Measurements from ENCODE around the gene DSCAM. TPM values are rescaled to one million over a fixed set of nuclear protein-coding genes. Genes with fewer than 3 reads are reported as not detected.

Gene DSCAM
- total and polyA plus RNA-seq, 4 donors, result 8.2 to 27.7 (median 15.2) TPM

DNA sequence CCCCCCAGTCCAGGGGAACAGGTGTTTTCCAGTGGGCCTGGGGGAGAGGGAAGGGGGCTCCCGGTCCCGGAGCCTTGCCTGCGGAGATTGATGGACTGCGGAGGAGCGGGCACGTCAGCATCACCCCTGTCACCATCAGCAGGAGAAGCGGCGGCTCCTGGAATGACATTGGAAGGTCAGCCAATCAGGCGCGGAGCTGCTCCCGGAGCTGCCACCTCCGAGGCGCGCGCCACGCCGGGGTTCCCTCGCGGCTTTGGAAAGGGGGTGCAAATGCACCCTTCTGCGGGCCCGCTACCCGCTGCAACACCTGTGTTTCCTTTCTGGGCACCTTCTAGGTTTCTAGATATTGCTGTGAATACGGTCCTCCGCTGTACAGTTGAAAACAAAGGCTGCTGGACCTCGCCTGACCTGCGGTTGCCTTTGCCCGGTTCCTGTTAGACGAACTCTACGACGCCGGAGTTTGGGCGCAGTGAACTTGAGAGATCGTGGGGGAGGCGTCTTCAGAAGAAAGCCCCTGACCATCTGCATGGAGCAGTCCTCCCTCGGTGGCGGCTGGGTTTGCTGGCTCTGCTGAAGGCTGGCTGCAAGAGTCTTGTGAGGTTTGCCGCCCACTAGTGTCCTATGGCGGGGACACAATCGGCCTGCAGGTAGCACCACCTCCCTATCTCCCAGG is 5.3 kb downstream of the DSCAM start:
- no peaks in the 10 kb centered on the region for H3K9me3 ChIP-seq (ENCODE audit: control insufficient read depth, insufficient read depth, low read length)
- peak in 5 of 6 donors; percentile 57 to 97 (median 78) for DNase-seq (ENCODE audit: low read depth in 4 of 6, low spot score in 6 of 6)
- no peaks in the 10 kb centered on the region for H3K36me3 ChIP-seq (ENCODE audit: control insufficient read depth, insufficient read depth, low read length)
- peaks cover 17% of the 10 kb centered on the region for H3K4me1 ChIP-seq (ENCODE audit: control insufficient read depth, insufficient read depth, low read length)
- peak overlapping the region; percentile 19 for H3K27ac ChIP-seq (ENCODE audit: low read depth, low read length)
- under 1% methylated on average over 39 of the region's 39 CpGs for WGBS (ENCODE audit: insufficient coverage)
- peaks cover 14% of the 10 kb centered on the region for H3K27me3 ChIP-seq (ENCODE audit: control insufficient read depth, insufficient read depth, low read length)
- H3K4me3 ChIP-seq (ENCODE audit: low read depth, low read length), result peak overlapping the region; percentile 57

GRCh38 chr21:40840401-40841125 is 6.4 kb downstream of the DSCAM start:
- H3K27ac ChIP-seq (ENCODE audit: low read depth, low read length), result no peak overlapping the region
- DNase-seq (ENCODE audit: low read depth in 4 of 6, low spot score in 6 of 6), result peak in 2 of 6 donors; percentile 30 to 72
- peaks cover 10% of the 10 kb centered on the region for H3K27me3 ChIP-seq (ENCODE audit: control insufficient read depth, insufficient read depth, low read length)
- H3K9me3 ChIP-seq (ENCODE audit: control insufficient read depth, insufficient read depth, low read length), result no peaks in the 10 kb centered on the region
- H3K36me3 ChIP-seq (ENCODE audit: control insufficient read depth, insufficient read depth, low read length), result no peaks in the 10 kb centered on the region
- 64% methylated on average over 10 of the region's 15 CpGs for WGBS (ENCODE audit: insufficient coverage)
- H3K4me3 ChIP-seq (ENCODE audit: low read depth, low read length), result no peak overlapping the region
- peaks cover 17% of the 10 kb centered on the region for H3K4me1 ChIP-seq (ENCODE audit: control insufficient read depth, insufficient read depth, low read length)

DNA sequence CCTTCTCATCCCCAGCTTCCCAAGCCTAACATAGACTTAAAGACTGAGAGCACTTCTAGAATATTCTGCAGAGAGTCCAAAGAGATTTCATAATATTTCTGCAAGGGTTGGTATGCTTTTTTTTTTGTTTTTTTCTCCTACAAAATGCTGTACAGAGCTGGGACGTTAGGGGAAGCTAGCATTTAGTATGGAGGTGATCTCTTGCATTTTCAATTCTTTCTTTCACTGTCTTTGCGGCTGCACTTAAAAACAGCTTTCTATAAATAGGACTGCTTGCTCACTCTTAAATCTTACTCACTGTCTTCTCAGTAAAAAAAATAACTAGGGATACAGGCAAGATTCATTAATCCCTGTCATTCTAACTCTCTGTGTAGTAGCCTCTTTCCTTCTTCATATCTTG is 7.4 kb downstream of the DSCAM start:
- no CpG with 5 or more reads among the region's 2 CpGs for WGBS (ENCODE audit: insufficient coverage)
- peak in 2 of 6 donors; percentile 26 to 56 for DNase-seq (ENCODE audit: low read depth in 4 of 6, low spot score in 6 of 6)
- Histone ChIP-seq H3K4me3 (ENCODE audit: low read depth, low read length) (no peak overlapping the region), H3K4me1 (ENCODE audit: control insufficient read depth, insufficient read depth, low read length) (peaks cover 17% of the 10 kb centered on the region), H3K9me3 (ENCODE audit: control insufficient read depth, insufficient read depth, low read length) (no peaks in the 10 kb centered on the region), H3K27me3 (ENCODE audit: control insufficient read depth, insufficient read depth, low read length) (peaks cover 6% of the 10 kb centered on the region), H3K27ac (ENCODE audit: low read depth, low read length) (no peak overlapping the region), H3K36me3 (ENCODE audit: control insufficient read depth, insufficient read depth, low read length) (no peaks in the 10 kb centered on the region)

DNA sequence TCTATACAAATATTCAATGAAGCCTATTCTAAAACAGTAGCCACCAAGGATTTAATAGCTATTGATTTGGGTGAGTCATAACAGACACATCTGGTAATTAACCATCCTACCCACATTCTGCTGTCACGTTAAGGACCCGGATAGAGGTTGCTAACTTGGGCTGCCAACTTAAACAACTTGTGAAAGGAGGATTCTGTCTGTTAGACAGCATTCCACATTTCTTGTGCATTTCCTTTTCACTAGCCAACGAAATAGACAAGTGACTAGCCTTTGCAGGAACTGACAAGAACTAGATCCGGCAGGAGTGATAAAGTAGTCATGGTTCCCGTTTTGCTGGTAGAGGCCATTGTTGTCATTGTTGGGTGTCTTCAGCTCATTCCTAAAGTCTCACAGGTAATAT is 9.5 kb downstream of the DSCAM start:
- Histone ChIP-seq H3K36me3 (ENCODE audit: control insufficient read depth, insufficient read depth, low read length) (no peaks in the 10 kb centered on the region), H3K4me1 (ENCODE audit: control insufficient read depth, insufficient read depth, low read length) (peaks cover 21% of the 10 kb centered on the region), H3K4me3 (ENCODE audit: low read depth, low read length) (no peak overlapping the region), H3K27ac (ENCODE audit: low read depth, low read length) (no peak overlapping the region), H3K27me3 (ENCODE audit: control insufficient read depth, insufficient read depth, low read length) (peaks cover 6% of the 10 kb centered on the region), H3K9me3 (ENCODE audit: control insufficient read depth, insufficient read depth, low read length) (no peaks in the 10 kb centered on the region)
- DNase-seq (ENCODE audit: low read depth in 4 of 6, low spot score in 6 of 6), result no peak
- 60% methylated on average over 1 of the region's 5 CpGs for WGBS (ENCODE audit: insufficient coverage)

- peaks cover 4% of the 10 kb centered on the region for H3K4me1 ChIP-seq (ENCODE audit: control insufficient read depth, insufficient read depth, low read length)
- no peak overlapping the region for H3K27ac ChIP-seq (ENCODE audit: low read depth, low read length)
- no CpG with 5 or more reads among the region's 2 CpGs for WGBS (ENCODE audit: insufficient coverage)
- DNase-seq (ENCODE audit: low read depth in 4 of 6, low spot score in 6 of 6), result peak in 1 of 6 donors; percentile 44
- no peak overlapping the region for H3K4me3 ChIP-seq (ENCODE audit: low read depth, low read length)
- no peaks in the 10 kb centered on the region for H3K36me3 ChIP-seq (ENCODE audit: control insufficient read depth, insufficient read depth, low read length)
- H3K27me3 ChIP-seq (ENCODE audit: control insufficient read depth, insufficient read depth, low read length), result no peaks in the 10 kb centered on the region
- no peaks in the 10 kb centered on the region for H3K9me3 ChIP-seq (ENCODE audit: control insufficient read depth, insufficient read depth, low read length)
Observed at GRCh38 chr21:40835184-40835694, 11.7 kb downstream of the DSCAM start.

- Histone ChIP-seq H3K4me3 (ENCODE audit: low read depth, low read length) (no peak overlapping the region), H3K4me1 (ENCODE audit: control insufficient read depth, insufficient read depth, low read length) (peaks cover 4% of the 10 kb centered on the region)
Observed at GRCh38 chr21:40833184-40833583, 13.8 kb downstream of the DSCAM start.

GRCh38 chr21:40832316-40832715 is 14.6 kb downstream of the DSCAM start:
- Histone ChIP-seq H3K9me3 (ENCODE audit: control insufficient read depth, insufficient read depth, low read length) (no peaks in the 10 kb centered on the region), H3K27me3 (ENCODE audit: control insufficient read depth, insufficient read depth, low read length) (no peaks in the 10 kb centered on the region), H3K4me3 (ENCODE audit: low read depth, low read length) (no peak overlapping the region), H3K36me3 (ENCODE audit: control insufficient read depth, insufficient read depth, low read length) (no peaks in the 10 kb centered on the region), H3K4me1 (ENCODE audit: control insufficient read depth, insufficient read depth, low read length) (peaks cover 4% of the 10 kb centered on the region), H3K27ac (ENCODE audit: low read depth, low read length) (no peak overlapping the region)
- WGBS (ENCODE audit: insufficient coverage), result no CpG with 5 or more reads among the region's 6 CpGs
- DNase-seq (ENCODE audit: low read depth in 4 of 6, low spot score in 6 of 6), result no peak

More at GRCh38 chr21:40833184-40833583, 13.8 kb downstream of the DSCAM start:
- Histone ChIP-seq H3K36me3 (ENCODE audit: control insufficient read depth, insufficient read depth, low read length) (no peaks in the 10 kb centered on the region), H3K27me3 (ENCODE audit: control insufficient read depth, insufficient read depth, low read length) (no peaks in the 10 kb centered on the region), H3K9me3 (ENCODE audit: control insufficient read depth, insufficient read depth, low read length) (no peaks in the 10 kb centered on the region), H3K27ac (ENCODE audit: low read depth, low read length) (no peak overlapping the region)
- 23% methylated on average over 5 of the region's 6 CpGs for WGBS (ENCODE audit: insufficient coverage)
- DNase-seq (ENCODE audit: low read depth in 4 of 6, low spot score in 6 of 6), result peak in 2 of 6 donors; percentile 70 to 75

GRCh38 chr21:40830836-40831235 is 16.1 kb downstream of the DSCAM start:
- H3K36me3 ChIP-seq (ENCODE audit: control insufficient read depth, insufficient read depth, low read length), result no peaks in the 10 kb centered on the region
- WGBS (ENCODE audit: insufficient coverage), result 57% methylated on average over 3 of the region's 4 CpGs
- H3K4me3 ChIP-seq (ENCODE audit: low read depth, low read length), result no peak overlapping the region
- DNase-seq (ENCODE audit: low read depth in 4 of 6, low spot score in 6 of 6), result no peak
- no peaks in the 10 kb centered on the region for H3K9me3 ChIP-seq (ENCODE audit: control insufficient read depth, insufficient read depth, low read length)
- H3K27me3 ChIP-seq (ENCODE audit: control insufficient read depth, insufficient read depth, low read length), result no peaks in the 10 kb centered on the region
- H3K27ac ChIP-seq (ENCODE audit: low read depth, low read length), result no peak overlapping the region
- H3K4me1 ChIP-seq (ENCODE audit: control insufficient read depth, insufficient read depth, low read length), result peaks cover 4% of the 10 kb centered on the region

- H3K9me3 ChIP-seq (ENCODE audit: control insufficient read depth, insufficient read depth, low read length), result no peaks in the 10 kb centered on the region
- 100% methylated on average over 1 of the region's 2 CpGs for WGBS (ENCODE audit: insufficient coverage)
- H3K4me3 ChIP-seq (ENCODE audit: low read depth, low read length), result no peak overlapping the region
- H3K27me3 ChIP-seq (ENCODE audit: control insufficient read depth, insufficient read depth, low read length), result no peaks in the 10 kb centered on the region
- no peaks in the 10 kb centered on the region for H3K36me3 ChIP-seq (ENCODE audit: control insufficient read depth, insufficient read depth, low read length)
- H3K27ac ChIP-seq (ENCODE audit: low read depth, low read length), result no peak overlapping the region
- DNase-seq (ENCODE audit: low read depth in 4 of 6, low spot score in 6 of 6), result no peak
- peaks cover 4% of the 10 kb centered on the region for H3K4me1 ChIP-seq (ENCODE audit: control insufficient read depth, insufficient read depth, low read length)
Observed at GRCh38 chr21:40829791-40830190, 17.2 kb downstream of the DSCAM start.

All from spinal cord (tissue), 10 donors.